ENCODE measurements around the gene PAFAH1B2.

GRCh38 chr11:117204283-117205080 lies 60.4 kb downstream of the PAFAH1B2 start:
- TF ChIP-seq POLR2A (IDR thresholded peaks at IDR 0.05; ENCODE audit: low read depth, low read length) (no peak), CTCF (IDR thresholded peaks at IDR 0.05; ENCODE audit: extremely low read depth in 1 of 2, insufficient read depth in 1 of 2, low read depth in 1 of 2, low read length in 2 of 2) (no peak), MYC (IDR thresholded peaks at IDR 0.05; ENCODE audit: low read depth, low read length) (no peak), POLR2AphosphoS5 (IDR thresholded peaks at IDR 0.05; ENCODE audit: insufficient read depth, low read depth, low read length) (no peak), EZH2 (IDR thresholded peaks at IDR 0.05; ENCODE audit: borderline replicate concordance, low read depth, low read length, severe bottlenecking) (no peak), JUN (IDR thresholded peaks at IDR 0.05; ENCODE audit: borderline replicate concordance, insufficient read depth, insufficient read length, low read depth) (no peak), MAX (IDR thresholded peaks at IDR 0.05; ENCODE audit: insufficient read depth, insufficient read length) (no peak), FOS (IDR thresholded peaks at IDR 0.05; ENCODE audit: borderline replicate concordance, insufficient read depth, low read length) (no peak), GATA2 (IDR thresholded peaks at IDR 0.05; ENCODE audit: insufficient read depth, insufficient read length, low read depth, low read length) (no peak)

Data from endothelial cell of umbilical vein (primary cell).